Gastrocnemius medialis (tissue), 4 donors: ENCODE measurements around the gene TMEM161B. TPM values are rescaled to one million over a fixed set of nuclear protein-coding genes. Genes with fewer than 3 reads are reported as not detected.

Experiments
- ATAC-seq, 2 donors: fragments of 150-250 bp; one replicate each; pipeline ENCODE4 v1.9.1; 2016
- DNase-seq, 2 donors: peaks; one replicate each; pipeline ENCODE4 v3.0.0-alpha.2; 2019
- H3K27ac ChIP-seq, 4 donors: fragments of 200-600 bp; sonication (generic); 1 replicate in 1 of 4; 2 replicates in 3 of 4; pipeline ENCODE4 v1.5.1; 2016 to 2018; ENCODE audit warnings: mild to moderate bottlenecking in 2 of 4, moderate library complexity in 1 of 4
- H3K27me3 ChIP-seq, 3 donors: fragments of 200-600 bp; sonication (generic) in 2 of 3; 1 replicate in 1 of 3; 2 replicates in 2 of 3; pipeline versions ENCODE4 v1.5.1 to v1.6.0; 2016 to 2019; ENCODE audit warnings: mild to moderate bottlenecking in 1 of 3, moderate library complexity in 1 of 3
- H3K36me3 ChIP-seq, 2 donors: fragments of 200-600 bp; sonication (generic) in 1 of 2; one replicate each; pipeline ENCODE4 v1.5.1; 2017 to 2018
- H3K4me1 ChIP-seq, 2 donors: fragments of 200-600 bp; sonication (generic) in 1 of 2; one replicate each; pipeline ENCODE4 v1.5.1; 2016 to 2017; ENCODE audit warnings: mild to moderate bottlenecking in 2 of 2
- H3K4me3 ChIP-seq, 4 donors: fragments of 200-600 bp; sonication (generic) in 3 of 4; 1 replicate in 1 of 4; 2 replicates in 3 of 4; pipeline ENCODE4 v1.5.1; 2016 to 2019; ENCODE audit warnings: mild to moderate bottlenecking in 2 of 4
- H3K9me3 ChIP-seq, 3 donors: fragments of 200-600 bp; sonication (generic) in 2 of 3; 1 replicate in 1 of 3; 2 replicates in 2 of 3; pipeline ENCODE4 v1.5.1; 2016 to 2019
- CTCF ChIP-seq, 5 experiments: fragments of 450-650 bp in 3 of 5; fragments of 200-600 bp in 2 of 5; sonication (generic) in 2 of 5; IDR thresholded peaks in 4 of 5; conservative IDR thresholded peaks in 1 of 5; 1 replicate in 4 of 5; 2 replicates in 1 of 5; pipeline ENCODE4 v1.5.1; 2016 to 2019; ENCODE audit warnings: antibody characterized with exemption in 5 of 5, mild to moderate bottlenecking in 3 of 5, moderate library complexity in 3 of 5
- POLR2A ChIP-seq, 2 donors: fragments of 450-650 bp; IDR thresholded peaks; one replicate each; pipeline ENCODE4 v1.6.1; 2017; ENCODE audit warnings: antibody characterized with exemption in 2 of 2, mild to moderate bottlenecking in 2 of 2, moderate library complexity in 2 of 2
- in situ Hi-C, 4 donors: fragments of 200-750 bp; cut with MboI; loops; one replicate each; pipeline versions ENCODE4 v1.15.0 to v1.8.0; 2017; ENCODE audit warnings: low sequenced_read_pairs in 4 of 4
- intact Hi-C: fragments of 100-400 bp; cut with DNase I; formaldehyde crosslinking; loops from one replicate; pipeline ENCODE4 v1.15.1; 2023; ENCODE audit warnings: low total_unique reads
- total RNA-seq, 4 donors: library from RNA; depleted of rRNA; stranded (reverse); fragments of >200 nt; gene quantifications; one replicate each; pipeline versions ENCODE4 v1.1.0 to v1.2.3, GENCODE V29; 2016

Gene TMEM161B
- total RNA-seq, 4 donors from 2014 or later: 5.8 to 13.6 (median 6.3) TPM

DNA sequence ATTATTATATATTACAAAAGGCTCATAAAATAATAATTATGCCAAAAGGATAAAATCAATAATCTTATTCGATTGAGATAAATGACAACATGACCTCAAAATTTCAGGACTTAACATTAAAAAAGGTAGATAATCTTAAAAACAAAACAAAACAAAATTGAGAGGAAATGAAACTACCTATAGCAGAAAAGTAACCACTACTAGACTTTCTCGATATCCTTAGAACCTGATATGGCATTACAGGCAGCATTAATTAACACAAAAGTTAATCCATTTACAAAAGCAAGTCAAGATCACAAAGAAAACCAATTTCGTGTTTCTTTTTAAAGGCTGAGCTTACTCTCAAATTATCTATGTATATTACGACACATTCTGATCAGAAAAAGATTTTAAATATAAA is 29.9 kb downstream of the TMEM161B start:
- H3K36me3 ChIP-seq: no peaks in the 10 kb centered on the region
- in situ Hi-C loops (no loop called here), intact Hi-C loops (no loop called here)
- ATAC-seq (no peak), DNase-seq (no peak)
- H3K9me3 ChIP-seq: no peaks in the 10 kb centered on the region
- no peak overlapping the region for H3K27ac ChIP-seq
- TF ChIP-seq CTCF (IDR thresholded peaks at IDR 0.05 in 4 of 5, conservative IDR thresholded peaks at IDR 0.05 in 1 of 5) (no peak), POLR2A (IDR thresholded peaks at IDR 0.05) (no peak)
- H3K4me3 ChIP-seq: no peak overlapping the region
- H3K4me1 ChIP-seq: no peaks in the 10 kb centered on the region
- no peaks in the 10 kb centered on the region for H3K27me3 ChIP-seq

DNA sequence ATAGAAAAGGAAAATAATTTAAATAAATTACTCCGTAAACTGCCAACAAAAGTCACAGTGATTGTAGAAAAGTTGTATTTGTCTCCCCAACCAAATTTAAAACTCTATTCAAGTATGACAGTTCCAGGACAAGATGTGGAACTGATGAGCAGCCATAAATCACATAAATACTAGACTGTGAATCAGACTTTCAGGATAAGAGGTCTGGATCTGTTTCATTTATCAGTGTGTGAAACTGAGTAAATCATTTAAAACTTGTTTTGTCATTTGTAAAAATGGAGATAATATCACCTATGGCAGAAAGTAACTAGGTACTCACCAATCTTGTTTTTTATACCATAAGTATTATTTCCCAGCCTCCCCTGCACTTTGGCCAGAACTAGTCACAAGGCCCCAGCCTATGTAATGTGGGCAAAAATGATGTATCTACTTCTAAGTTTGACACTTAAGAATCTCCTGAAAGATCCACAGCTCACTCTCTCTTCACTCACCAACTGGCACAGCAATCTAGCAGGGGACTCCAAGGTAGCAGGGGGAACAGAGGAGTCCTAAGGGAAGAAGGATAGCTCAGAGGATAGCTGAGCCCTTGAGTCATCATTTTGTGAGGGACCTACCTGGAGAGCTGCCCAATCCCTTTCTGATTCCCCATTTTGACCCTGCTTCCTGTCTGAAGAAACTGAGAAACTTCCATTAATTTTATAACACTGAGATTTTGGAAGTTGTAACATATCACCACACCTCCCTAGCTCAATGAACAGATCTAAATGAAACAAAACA is 31.6 kb downstream of the TMEM161B start:
- H3K4me1 ChIP-seq: no peaks in the 10 kb centered on the region
- no peaks in the 10 kb centered on the region for H3K36me3 ChIP-seq
- no peak overlapping the region for H3K27ac ChIP-seq
- intact Hi-C loops: no loop called here
- no peaks in the 10 kb centered on the region for H3K27me3 ChIP-seq
- H3K4me3 ChIP-seq: no peak overlapping the region
- ATAC-seq (no peak), DNase-seq (no peak)
- no peaks in the 10 kb centered on the region for H3K9me3 ChIP-seq
- in situ Hi-C loops: no loop called here
- TF ChIP-seq CTCF (IDR thresholded peaks at IDR 0.05 in 4 of 5, conservative IDR thresholded peaks at IDR 0.05 in 1 of 5): no peak
- TF ChIP-seq POLR2A (IDR thresholded peaks at IDR 0.05): no peak

DNA sequence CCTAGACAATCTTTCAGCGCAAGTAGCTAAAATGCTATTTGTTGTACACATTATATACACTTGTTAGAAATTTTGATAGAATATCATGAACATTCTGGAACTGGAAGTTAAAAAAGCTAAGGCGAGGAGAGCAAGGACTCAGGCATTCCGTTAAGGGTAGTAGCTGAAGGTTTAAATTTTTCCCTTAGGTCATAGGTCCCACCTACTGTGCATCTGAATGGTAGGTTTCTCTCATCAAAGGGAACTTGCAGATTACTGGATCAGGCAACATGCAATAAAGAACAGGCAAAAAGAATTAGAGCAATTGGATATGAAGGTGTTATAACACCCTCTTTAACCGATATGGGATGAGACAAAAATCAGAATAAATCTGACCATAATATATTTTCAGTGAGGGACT is 32.8 kb downstream of the TMEM161B start:
- Histone ChIP-seq H3K27me3 (no peaks in the 10 kb centered on the region), H3K4me1 (no peaks in the 10 kb centered on the region), H3K4me3 (no peak overlapping the region), H3K9me3 (no peaks in the 10 kb centered on the region), H3K36me3 (no peaks in the 10 kb centered on the region), H3K27ac (no peak overlapping the region)
- intact Hi-C loops: no loop called here
- no peak for DNase-seq
- TF ChIP-seq CTCF (IDR thresholded peaks at IDR 0.05 in 4 of 5, conservative IDR thresholded peaks at IDR 0.05 in 1 of 5): no peak
- TF ChIP-seq POLR2A (IDR thresholded peaks at IDR 0.05): no peak
- ATAC-seq: no peak
- in situ Hi-C loops: no loop called here

DNA sequence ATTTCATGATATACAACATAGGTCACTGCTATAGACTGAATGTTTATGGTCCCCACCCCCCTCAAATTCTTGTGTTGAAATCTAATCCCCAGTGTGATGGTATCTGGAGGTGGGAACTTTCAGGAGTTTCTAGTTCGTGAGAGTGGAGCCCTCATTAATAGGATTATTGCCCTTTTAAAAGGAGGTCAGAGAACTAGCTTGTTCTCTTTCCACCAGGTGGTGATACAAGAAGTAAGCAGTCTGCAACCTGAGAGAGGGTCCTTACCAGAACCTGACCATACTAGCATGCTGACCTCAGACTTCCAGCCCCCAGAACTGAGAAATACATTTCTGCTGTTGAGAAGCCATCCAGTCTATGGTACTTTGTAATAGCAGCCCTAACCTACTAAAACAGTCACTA is 33.3 kb downstream of the TMEM161B start:
- intact Hi-C loops: no loop called here
- no peak for TF ChIP-seq POLR2A (IDR thresholded peaks at IDR 0.05)
- no peak for TF ChIP-seq CTCF (IDR thresholded peaks at IDR 0.05 in 4 of 5, conservative IDR thresholded peaks at IDR 0.05 in 1 of 5)
- no peaks in the 10 kb centered on the region for H3K27me3 ChIP-seq
- H3K9me3 ChIP-seq: no peaks in the 10 kb centered on the region
- ATAC-seq (no peak), DNase-seq (no peak)
- no peaks in the 10 kb centered on the region for H3K4me1 ChIP-seq
- in situ Hi-C loops: no loop called here
- no peaks in the 10 kb centered on the region for H3K36me3 ChIP-seq
- H3K27ac ChIP-seq: no peak overlapping the region
- H3K4me3 ChIP-seq: no peak overlapping the region
